Fibroblast of villous mesenchyme (primary cell): ENCODE measurements around the gene GP1BB. TPM values are rescaled to one million over a fixed set of nuclear protein-coding genes. Genes with fewer than 3 reads are reported as not detected.
"Not testable (repeated sequence)": the region's sequence is repeated elsewhere in the genome, so short reads cannot be mapped to it uniquely, and the experiment has no call there.

Experiments used
- DNase-seq: peaks from one replicate; pipeline ENCODE4 v3.0.0-alpha.2; 2010; ENCODE audit warnings: low read depth
- H3K4me3 ChIP-seq: 2 replicates; pipeline ENCODE4 v1.5.1; 2011; ENCODE audit warnings: low read depth, mild to moderate bottlenecking, low read length
- CTCF ChIP-seq: IDR thresholded peaks from 2 replicates; pipeline ENCODE4 v1.5.1; 2012; ENCODE audit warnings: low read depth, mild to moderate bottlenecking, low read length; ENCODE audit not compliant: insufficient read depth
- total RNA-seq: library from RNA; depleted of rRNA; stranded (reverse); fragments of >200 nt; gene quantifications from 2 replicates; pipeline ENCODE4 v1.2.3, GENCODE V29; 2012

Gene GP1BB
- total RNA-seq: 0.86 and 2.6 TPM in 2 replicates

GRCh38 chr22:19723232-19723982, at the start of gene GP1BB:
Gene GP1BB (plus strand): TSS chr22:19723539. CDS start chr22:19723570, 31 bp downstream.
- DNase-seq: no peak
- no peak within 1 kb of the TSS for H3K4me3 ChIP-seq
- TF ChIP-seq CTCF: no peak

DNA sequence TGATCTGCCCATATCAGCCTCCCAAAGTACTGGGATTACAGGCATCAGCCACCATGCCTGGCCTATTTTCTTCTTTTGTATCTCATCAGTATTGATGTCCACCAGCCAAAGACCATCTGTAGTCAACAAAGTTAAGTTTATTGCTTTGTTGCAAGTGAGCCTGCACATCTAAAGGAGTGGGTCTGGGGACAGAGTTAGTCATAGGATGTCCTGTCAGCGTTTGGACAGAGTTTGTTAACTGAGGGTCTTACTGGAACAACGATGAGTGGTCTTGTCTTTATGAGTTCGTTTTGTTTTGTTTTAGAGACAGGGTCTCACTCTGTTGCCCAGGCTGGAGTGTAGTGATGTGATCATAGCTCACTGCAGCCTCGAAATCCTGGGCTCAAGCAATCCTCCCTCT, 49.7 kb upstream of the GP1BB start:
- no peak for DNase-seq
- H3K4me3 ChIP-seq: no peak overlapping the region
- no peak for TF ChIP-seq CTCF

DNA sequence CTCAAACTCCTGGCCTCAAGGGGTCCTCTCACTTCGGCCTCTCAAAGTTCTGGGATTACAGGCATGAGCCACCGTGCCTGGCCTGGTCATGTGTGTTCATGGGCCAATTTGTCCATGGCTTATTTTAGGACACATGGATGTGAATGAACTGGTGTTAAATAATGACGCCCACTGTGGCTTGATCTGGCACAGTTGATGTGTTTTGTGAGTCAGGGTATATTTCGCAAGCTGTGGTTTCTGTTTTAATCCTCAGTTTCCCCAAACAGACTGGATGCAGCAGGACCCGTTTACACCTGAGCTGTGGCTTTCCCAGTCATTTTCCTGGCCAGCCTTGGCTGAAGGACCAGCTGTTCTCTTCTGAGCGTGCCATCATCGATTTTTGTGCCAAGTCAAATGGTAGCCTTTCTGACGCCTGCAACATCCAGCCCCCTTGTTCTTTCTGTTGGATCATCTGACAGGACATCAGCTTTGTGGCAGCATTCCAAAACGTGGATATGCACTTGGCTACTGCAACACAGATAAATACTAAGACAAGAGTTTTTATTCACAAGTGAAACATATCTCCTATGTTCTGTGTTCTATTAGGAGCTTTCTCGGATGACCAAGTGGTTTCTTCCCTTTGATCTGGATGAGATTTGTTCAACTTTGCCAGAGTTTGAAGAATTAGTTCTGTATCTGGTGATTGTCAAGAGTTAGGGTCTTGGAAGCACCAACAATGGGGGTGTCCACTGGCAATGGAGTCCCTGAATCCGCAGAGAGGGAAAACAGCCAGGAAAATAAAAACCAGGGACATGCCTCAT, 49.0 kb upstream of the GP1BB start:
- no peak for TF ChIP-seq CTCF
- DNase-seq: no peak
- H3K4me3 ChIP-seq: no peak overlapping the region

DNA sequence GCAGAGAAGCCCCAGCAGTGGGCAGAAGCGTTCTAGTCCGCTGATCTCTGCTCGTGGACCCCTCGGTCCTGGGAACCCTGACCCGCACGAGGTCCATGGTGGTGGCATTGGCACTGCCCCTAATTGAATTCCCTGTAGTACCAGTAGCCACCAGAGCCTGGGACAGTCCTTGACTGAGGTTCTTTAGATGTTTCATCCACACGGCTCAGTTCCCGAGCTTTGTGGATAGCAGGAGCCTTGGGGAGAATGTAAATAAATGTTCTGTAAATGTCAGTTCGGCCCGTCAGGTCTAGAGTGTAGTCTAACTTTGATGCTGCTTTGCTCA, 48.4 kb upstream of the GP1BB start:
- DNase-seq: no peak
- no peak overlapping the region for H3K4me3 ChIP-seq
- TF ChIP-seq CTCF: no peak

DNA sequence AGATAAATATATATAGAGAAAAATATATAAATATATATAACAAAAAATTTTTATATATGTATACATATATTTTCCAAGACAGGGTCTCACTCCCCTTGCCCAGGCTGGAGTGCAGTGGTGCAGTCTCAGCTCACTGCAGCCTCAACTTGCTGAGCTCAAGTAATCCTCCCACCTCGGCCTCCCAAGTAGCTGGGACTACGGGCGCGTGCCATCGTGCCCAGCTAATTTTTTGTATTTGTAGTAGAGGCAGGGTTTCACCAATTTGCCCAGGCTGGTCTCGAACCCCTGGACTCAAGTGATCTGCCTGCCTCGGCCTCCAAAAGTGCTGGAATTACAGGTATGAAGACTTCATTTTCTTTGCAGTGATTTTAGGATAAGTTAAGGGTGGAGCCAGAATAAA, 47.9 kb upstream of the GP1BB start:
- DNase-seq: no peak
- TF ChIP-seq CTCF: no peak
- no peak overlapping the region for H3K4me3 ChIP-seq

DNA sequence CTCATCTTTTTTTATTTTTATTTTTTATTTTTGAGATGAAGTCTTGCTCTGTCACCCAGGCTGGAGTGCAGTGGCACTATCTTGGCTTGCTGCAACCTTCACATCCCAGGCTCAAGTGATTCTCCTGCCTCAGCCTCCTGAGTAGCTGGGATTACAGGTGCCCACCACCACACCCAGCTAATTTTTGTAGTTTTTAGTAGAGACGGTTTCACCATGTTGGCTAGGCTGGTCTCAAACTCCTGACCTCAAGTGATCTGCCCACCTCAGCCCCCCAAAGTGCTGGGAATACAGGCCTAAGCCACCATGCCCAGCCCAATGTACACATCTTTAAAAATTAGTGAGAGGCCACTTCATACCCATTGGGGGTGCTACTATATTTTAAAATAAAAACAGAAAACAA, 46.9 kb upstream of the GP1BB start:
- not testable (repeated sequence) for H3K4me3 ChIP-seq, DNase-seq

GRCh38 chr22:19678949-19679521, 44.3 kb upstream of the GP1BB start:
- TF ChIP-seq CTCF: no peak
- no peak overlapping the region for H3K4me3 ChIP-seq
- no peak for DNase-seq
